Lower lobe of right lung (tissue), 2 donors: Measurements from ENCODE around the gene GRID1. TPM values are rescaled to one million over a fixed set of nuclear protein-coding genes. Genes with fewer than 3 reads are reported as not detected.

Experiments used
- ATAC-seq, 2 donors: fragments of 200-7000 bp; cut with Tn5 transposase; one replicate each; pipeline ENCODE4 v1.9.1; 2020 to 2022; ENCODE audit warnings: mild to moderate bottlenecking in 2 of 2, moderate library complexity in 2 of 2
- DNase-seq: peaks from one replicate; pipeline ENCODE4 v3.0.0-alpha.2; 2020
- H3K27ac ChIP-seq: fragments of 200-600 bp; one replicate; pipeline ENCODE4 v1.8.0; 2022
- H3K27me3 ChIP-seq: fragments of 200-600 bp; one replicate; pipeline ENCODE4 v1.8.0; 2022; ENCODE audit warnings: low read depth
- H3K36me3 ChIP-seq: fragments of 200-600 bp; one replicate; pipeline ENCODE4 v1.8.0; 2022; ENCODE audit warnings: mild to moderate bottlenecking
- H3K4me1 ChIP-seq: fragments of 200-600 bp; one replicate; pipeline ENCODE4 v1.8.0; 2022
- H3K4me3 ChIP-seq: fragments of 200-600 bp; one replicate; pipeline ENCODE4 v1.8.0; 2022; ENCODE audit warnings: mild to moderate bottlenecking
- H3K9me3 ChIP-seq: fragments of 200-600 bp; one replicate; pipeline ENCODE4 v1.8.0; 2022
- intact Hi-C: fragments of 100-400 bp; cut with DNase I; formaldehyde crosslinking; loops from one replicate; pipeline ENCODE4 v1.11.0; 2022
- total RNA-seq: library from RNA; stranded (reverse); fragmentation: NEBNext Ultra II Directional; extraction: Animal tissue kit (Norgen Biotek cat#: 25700); gene quantifications from one replicate; pipeline ENCODE4 v1.2.1, GENCODE V29; 2021
- TF ChIP-seq, protein P1 (sequence below): fragments of 200-600 bp; IDR thresholded peaks from one replicate; pipeline ENCODE4 v1.8.0; 2022; ENCODE audit warnings: antibody characterized with exemption, mild to moderate bottlenecking
- donor health status: DM: no; HTN: yes; CAD: no; lungs with severe emphysema.

The GRID1 gene
- total RNA-seq, 1 donor from 2014 or later = 2.5 TPM

GRCh38 chr10:86247073-86247472, 119.5 kb downstream of the GRID1 start:
- ATAC-seq (no peak), DNase-seq (no peak)
- TF ChIP-seq, protein P1, sequence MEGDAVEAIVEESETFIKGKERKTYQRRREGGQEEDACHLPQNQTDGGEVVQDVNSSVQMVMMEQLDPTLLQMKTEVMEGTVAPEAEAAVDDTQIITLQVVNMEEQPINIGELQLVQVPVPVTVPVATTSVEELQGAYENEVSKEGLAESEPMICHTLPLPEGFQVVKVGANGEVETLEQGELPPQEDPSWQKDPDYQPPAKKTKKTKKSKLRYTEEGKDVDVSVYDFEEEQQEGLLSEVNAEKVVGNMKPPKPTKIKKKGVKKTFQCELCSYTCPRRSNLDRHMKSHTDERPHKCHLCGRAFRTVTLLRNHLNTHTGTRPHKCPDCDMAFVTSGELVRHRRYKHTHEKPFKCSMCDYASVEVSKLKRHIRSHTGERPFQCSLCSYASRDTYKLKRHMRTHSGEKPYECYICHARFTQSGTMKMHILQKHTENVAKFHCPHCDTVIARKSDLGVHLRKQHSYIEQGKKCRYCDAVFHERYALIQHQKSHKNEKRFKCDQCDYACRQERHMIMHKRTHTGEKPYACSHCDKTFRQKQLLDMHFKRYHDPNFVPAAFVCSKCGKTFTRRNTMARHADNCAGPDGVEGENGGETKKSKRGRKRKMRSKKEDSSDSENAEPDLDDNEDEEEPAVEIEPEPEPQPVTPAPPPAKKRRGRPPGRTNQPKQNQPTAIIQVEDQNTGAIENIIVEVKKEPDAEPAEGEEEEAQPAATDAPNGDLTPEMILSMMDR = no peak
- Histone ChIP-seq H3K27ac (no peak overlapping the region), H3K4me3 (no peak overlapping the region), H3K36me3 (no peaks in the 10 kb centered on the region), H3K4me1 (no peaks in the 10 kb centered on the region), H3K9me3 (no peaks in the 10 kb centered on the region), H3K27me3 (no peaks in the 10 kb centered on the region)
- intact Hi-C loops = no loop called here

DNA sequence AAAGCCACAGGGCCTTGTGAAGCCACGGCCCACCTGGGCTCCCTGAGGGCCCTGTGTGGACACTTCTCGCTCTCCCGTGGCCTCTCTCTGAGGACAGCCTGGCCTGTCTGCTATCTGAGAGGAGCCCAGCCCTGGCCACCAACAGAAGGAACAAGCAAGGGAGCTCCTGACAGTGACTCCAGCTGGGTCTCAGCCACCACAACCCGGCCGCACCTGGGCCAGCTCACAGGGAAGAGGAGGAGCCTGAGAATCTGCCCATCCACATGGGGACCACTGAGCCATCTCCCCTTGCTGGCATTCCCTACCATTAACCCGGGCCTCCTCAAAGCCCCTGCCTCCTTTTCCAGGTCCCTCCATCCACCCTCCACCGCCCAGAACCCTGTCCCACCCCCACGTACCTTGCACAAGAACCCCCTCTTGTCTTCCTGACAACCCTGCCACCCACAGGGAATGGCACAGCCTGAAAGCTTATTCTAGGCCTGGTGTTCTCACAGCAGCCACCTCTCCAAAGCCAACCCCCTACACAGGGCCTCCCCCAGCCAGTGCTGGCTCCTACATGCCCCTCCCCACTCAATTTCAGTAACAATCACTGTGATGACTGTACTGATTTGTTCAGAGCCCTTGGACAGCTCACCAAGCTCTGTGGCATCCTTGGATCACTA, 120.2 kb downstream of the GRID1 start:
- TF ChIP-seq, protein P1 = no peak

DNA sequence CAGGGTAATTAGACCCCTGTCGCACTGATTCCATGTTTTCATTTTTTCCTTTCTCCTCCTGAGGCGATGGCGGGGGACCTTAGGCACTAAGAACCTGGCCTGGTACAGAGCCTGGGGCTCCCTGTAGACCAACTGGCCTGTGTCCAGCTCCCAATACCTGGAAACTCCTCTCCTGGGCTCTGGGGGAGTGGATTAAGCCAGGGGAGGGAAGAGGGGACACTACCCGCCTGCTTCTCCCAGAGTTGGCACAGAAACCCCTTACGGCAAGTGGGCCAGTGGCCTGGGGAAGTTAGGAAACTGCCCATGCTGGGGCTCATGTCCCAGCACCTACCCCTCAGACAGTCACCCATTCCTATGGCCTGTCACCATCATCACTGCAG, 121.6 kb downstream of the GRID1 start:
- Histone ChIP-seq H3K27me3 (no peaks in the 10 kb centered on the region), H3K36me3 (no peaks in the 10 kb centered on the region), H3K9me3 (no peaks in the 10 kb centered on the region), H3K4me1 (no peaks in the 10 kb centered on the region), H3K4me3 (no peak overlapping the region), H3K27ac (no peak overlapping the region)
- TF ChIP-seq, protein P1 = no peak
- intact Hi-C loops = no loop called here
- no peak for ATAC-seq
- DNase-seq = peak; percentile 8

More for the DNA sequence above, 120.2 kb downstream of the GRID1 start:
- Histone ChIP-seq H3K27ac (no peak overlapping the region), H3K36me3 (no peaks in the 10 kb centered on the region), H3K9me3 (no peaks in the 10 kb centered on the region), H3K4me3 (no peak overlapping the region), H3K4me1 (no peaks in the 10 kb centered on the region), H3K27me3 (no peaks in the 10 kb centered on the region)
- peak in 1 of 2 donors; percentile 9 for ATAC-seq
- no peak for DNase-seq
- intact Hi-C loops = no loop called here

DNA sequence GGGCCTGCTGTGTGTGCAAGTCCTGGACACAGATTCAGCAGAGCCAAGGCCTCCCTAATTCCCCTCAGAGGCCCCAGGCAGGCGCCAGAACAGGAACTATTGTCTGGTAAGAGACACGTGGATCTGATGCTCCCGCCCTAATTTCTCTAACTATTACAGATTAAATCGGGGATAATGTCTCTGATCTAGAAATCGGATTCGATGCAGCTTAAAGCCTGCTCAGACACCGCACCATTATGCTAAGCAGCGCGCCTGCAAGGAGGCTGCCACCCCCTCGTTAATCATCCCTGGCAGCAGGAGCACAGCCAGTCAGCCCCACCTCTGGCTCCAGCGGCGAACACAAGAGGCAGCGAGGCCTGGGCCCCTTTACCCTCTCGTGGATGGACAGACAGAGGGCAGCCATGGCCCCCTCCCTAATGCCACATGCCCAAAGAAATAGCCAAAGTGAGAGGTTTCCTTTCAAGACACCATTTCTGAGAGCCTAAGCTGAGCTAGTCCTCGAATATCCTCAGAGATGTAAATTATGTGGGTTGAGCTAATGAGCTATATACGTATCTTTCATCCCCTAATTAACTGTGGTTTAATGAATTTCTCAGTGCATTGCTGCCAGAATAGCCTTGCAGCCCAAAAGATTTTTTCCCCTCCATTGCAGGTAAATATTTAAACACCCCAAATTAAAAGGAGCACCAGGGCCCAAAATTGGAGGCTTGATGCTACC, 122.1 kb downstream of the GRID1 start:
- Histone ChIP-seq H3K36me3 (no peaks in the 10 kb centered on the region), H3K9me3 (no peaks in the 10 kb centered on the region), H3K27me3 (no peaks in the 10 kb centered on the region), H3K4me3 (no peak overlapping the region), H3K4me1 (no peaks in the 10 kb centered on the region), H3K27ac (no peak overlapping the region)
- peak; percentile 33 for DNase-seq
- TF ChIP-seq, protein P1 = no peak
- intact Hi-C loops = no loop called here
- no peak for ATAC-seq

DNA sequence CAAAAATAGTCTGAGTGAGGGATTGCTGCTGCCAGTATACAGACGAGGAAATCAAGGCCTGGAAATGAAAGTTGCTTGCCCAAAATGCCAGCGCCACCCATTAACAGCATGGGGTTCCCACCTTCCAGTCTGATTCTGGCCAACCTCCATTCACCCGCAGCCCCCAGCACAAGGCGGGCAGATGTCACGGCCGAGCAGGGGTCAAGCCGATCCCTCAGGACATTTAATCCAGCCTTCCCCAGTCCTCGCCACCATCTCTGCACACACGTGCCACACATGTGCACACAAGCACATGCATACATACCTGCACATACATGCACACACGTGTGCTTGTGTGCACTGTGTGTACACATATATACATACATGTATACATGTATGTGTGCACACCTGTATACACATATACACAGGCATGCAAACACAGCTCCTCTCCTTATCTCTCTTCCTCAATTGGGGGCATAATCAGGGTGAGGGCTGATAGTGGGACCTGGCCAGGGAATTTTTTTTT, 122.9 kb downstream of the GRID1 start:
- ATAC-seq (no peak), DNase-seq (peak; percentile 23)
- intact Hi-C loops = no loop called here
- H3K4me3 ChIP-seq = no peak overlapping the region
- no peaks in the 10 kb centered on the region for H3K27me3 ChIP-seq
- H3K9me3 ChIP-seq = no peaks in the 10 kb centered on the region
- no peaks in the 10 kb centered on the region for H3K36me3 ChIP-seq
- TF ChIP-seq, protein P1 = no peak
- no peaks in the 10 kb centered on the region for H3K4me1 ChIP-seq
- H3K27ac ChIP-seq = no peak overlapping the region
